PFSK-1 (cell line): ENCODE measurements around the gene CD99.

ENCODE experiments used
- FOXP2 ChIP-seq: optimal IDR thresholded peaks from 2 replicates; pipeline ENCODE3; 2011; ENCODE audit warnings: borderline replicate concordance, control low read depth, inconsistent platforms; ENCODE audit not compliant: insufficient read depth; ENCODE audit errors: extremely low read length, extremely low read depth
- POLR2AphosphoS5 ChIP-seq: IDR thresholded peaks from 2 replicates; pipeline ENCODE4 v1.6.1; 2012; ENCODE audit warnings: low read depth, mild to moderate bottlenecking, control low read depth, low read length, moderate library complexity
- REST ChIP-seq, 2 experiments: IDR thresholded peaks; 2 replicates each; pipeline versions ENCODE4 v1.6.1 to v1.8.0; 2011 to 2012; ENCODE audit warnings: low read depth in 2 of 2, low read length in 2 of 2, control low read depth in 1 of 2, inconsistent platforms in 1 of 2, mild to moderate bottlenecking in 1 of 2, moderate library complexity in 1 of 2; ENCODE audit not compliant: insufficient read depth in 1 of 2
- SIN3A ChIP-seq: IDR thresholded peaks from 2 replicates; pipeline ENCODE4 v1.6.1; 2012; ENCODE audit warnings: mild to moderate bottlenecking, low read length, moderate library complexity, borderline replicate concordance; ENCODE audit not compliant: insufficient read depth
- TAF1 ChIP-seq: IDR thresholded peaks from 2 replicates; pipeline ENCODE4 v1.6.1; 2012; ENCODE audit warnings: low read length, control low read depth, borderline replicate concordance; ENCODE audit not compliant: insufficient read depth

CD99 gene

GRCh38 chrX:2732076-2732475 lies 41.0 kb downstream of the CD99 start:
- no peak for TF ChIP-seq POLR2AphosphoS5
- TF ChIP-seq REST (IDR thresholded peaks at IDR 0.05; ENCODE audit: insufficient read depth in 1 of 2, low read depth in 2 of 2, low read length in 2 of 2), result no peak
- TF ChIP-seq FOXP2, result no peak
- no peak for TF ChIP-seq SIN3A
- TF ChIP-seq TAF1, result no peak

GRCh38 chrX:2732649-2733048 lies 41.6 kb downstream of the CD99 start:
- TF ChIP-seq POLR2AphosphoS5 (no peak), FOXP2 (no peak), TAF1 (no peak), REST (IDR thresholded peaks at IDR 0.05; ENCODE audit: insufficient read depth in 1 of 2, low read depth in 2 of 2, low read length in 2 of 2) (no peak), SIN3A (no peak)

- TF ChIP-seq FOXP2 (no peak), POLR2AphosphoS5 (no peak), TAF1 (no peak), SIN3A (no peak), REST (IDR thresholded peaks at IDR 0.05; ENCODE audit: insufficient read depth in 1 of 2, low read depth in 2 of 2, low read length in 2 of 2) (no peak)
Observed at GRCh38 chrX:2733286-2733685, 42.2 kb downstream of the CD99 start.

GRCh38 chrX:2735270-2735669 lies 44.2 kb downstream of the CD99 start:
- no peak for TF ChIP-seq REST (IDR thresholded peaks at IDR 0.05; ENCODE audit: insufficient read depth in 1 of 2, low read depth in 2 of 2, low read length in 2 of 2)
- TF ChIP-seq SIN3A, result no peak
- no peak for TF ChIP-seq TAF1
- TF ChIP-seq FOXP2, result no peak
- no peak for TF ChIP-seq POLR2AphosphoS5

GRCh38 chrX:2740672-2741071 lies 49.6 kb downstream of the CD99 start:
- TF ChIP-seq REST (IDR thresholded peaks at IDR 0.05; ENCODE audit: insufficient read depth in 1 of 2, low read depth in 2 of 2, low read length in 2 of 2) (no peak), TAF1 (no peak), FOXP2 (no peak), SIN3A (no peak), POLR2AphosphoS5 (no peak)
